Activated naive CD8-positive, alpha-beta T cell treated with anti-CD3 and anti-CD28 coated beads for 36 hours (primary cell): ENCODE measurements around the gene ANKRD31. TPM values are rescaled to one million over a fixed set of nuclear protein-coding genes. Genes with fewer than 3 reads are reported as not detected.
"Not testable (repeated sequence)": the region's sequence is repeated elsewhere in the genome, so short reads cannot be mapped to it uniquely, and the experiment has no call there.

Source experiments
- DNase-seq: peaks from one replicate; pipeline ENCODE4 v3.0.0; 2021
- H3K27ac Mint-ChIP-seq: one replicate; pipeline ENCODE4 v1.8.0; 2022; ENCODE audit warnings: mild to moderate bottlenecking, moderate library complexity, mixed read lengths
- H3K27me3 Mint-ChIP-seq: one replicate; pipeline ENCODE4 v1.8.0; 2022; ENCODE audit warnings: mild to moderate bottlenecking, mixed read lengths
- H3K36me3 Mint-ChIP-seq: one replicate; pipeline ENCODE4 v1.8.0; 2021; ENCODE audit warnings: mild to moderate bottlenecking, mixed read lengths
- H3K4me1 Mint-ChIP-seq: one replicate; pipeline ENCODE4 v1.8.0; 2021; ENCODE audit warnings: mixed read lengths
- H3K4me3 Mint-ChIP-seq: one replicate; pipeline ENCODE4 v1.8.0; 2022; ENCODE audit warnings: mild to moderate bottlenecking, moderate library complexity, mixed read lengths
- H3K9me3 Mint-ChIP-seq: one replicate; pipeline ENCODE4 v1.8.0; 2022; ENCODE audit warnings: mixed read lengths
- total RNA-seq, 2 experiments: library from RNA; stranded (reverse); gene quantifications; one replicate each; pipeline ENCODE4 v1.2.3, GENCODE V29; 2021

The ANKRD31 gene
- under 1 TPM; 0.76 to 0.99 TPM for total RNA-seq

- Mint-ChIP-seq H3K36me3 (peaks cover 1% of the 10 kb centered on the region), H3K27ac (peak within 1 kb of the TSS; percentile 100), H3K4me1 (peaks cover 15% of the 10 kb centered on the region), H3K9me3 (no peaks in the 10 kb centered on the region), H3K27me3 (no peaks in the 10 kb centered on the region), H3K4me3 (peak within 1 kb of the TSS; percentile 96)
- peak; percentile 91 for DNase-seq
These were observed at the start of gene ANKRD31 for GRCh38 chr5:75236322-75237316. ANKRD31 (minus strand) TSS chr5:75236878; CDS start chr5:75236686, 192 bp downstream.

GRCh38 chr5:75286211-75286773 is 49.6 kb upstream of the ANKRD31 start:
- peaks cover 2% of the 10 kb centered on the region for H3K4me1 Mint-ChIP-seq

GRCh38 chr5:75282581-75282980 is 45.9 kb upstream of the ANKRD31 start:
- DNase-seq, result no peak

More at GRCh38 chr5:75286211-75286773, 49.6 kb upstream of the ANKRD31 start:
- Mint-ChIP-seq H3K27ac (no peak overlapping the region), H3K36me3 (no peaks in the 10 kb centered on the region), H3K4me3 (no peak overlapping the region), H3K9me3 (peaks cover 8% of the 10 kb centered on the region), H3K27me3 (peaks cover 9% of the 10 kb centered on the region)
- no peak for DNase-seq

GRCh38 chr5:75281716-75282465 is 45.2 kb upstream of the ANKRD31 start:
- no peak overlapping the region for H3K4me3 Mint-ChIP-seq
- no peaks in the 10 kb centered on the region for H3K9me3 Mint-ChIP-seq
- no peak for DNase-seq
- no peak overlapping the region for H3K27ac Mint-ChIP-seq
- no peaks in the 10 kb centered on the region for H3K36me3 Mint-ChIP-seq
- no peaks in the 10 kb centered on the region for H3K27me3 Mint-ChIP-seq
- H3K4me1 Mint-ChIP-seq, result peaks cover 2% of the 10 kb centered on the region

More at GRCh38 chr5:75282581-75282980, 45.9 kb upstream of the ANKRD31 start:
- H3K36me3 Mint-ChIP-seq, result no peaks in the 10 kb centered on the region
- H3K27ac Mint-ChIP-seq, result no peak overlapping the region
- H3K27me3 Mint-ChIP-seq, result no peaks in the 10 kb centered on the region
- H3K9me3 Mint-ChIP-seq, result peaks cover 4% of the 10 kb centered on the region
- H3K4me3 Mint-ChIP-seq, result no peak overlapping the region
- H3K4me1 Mint-ChIP-seq, result peaks cover 2% of the 10 kb centered on the region

- H3K27ac Mint-ChIP-seq, result no peak overlapping the region
- no peaks in the 10 kb centered on the region for H3K36me3 Mint-ChIP-seq
These were observed 42.6 kb upstream of the ANKRD31 start for GRCh38 chr5:75279321-75279720.

GRCh38 chr5:75277463-75277862 is 40.8 kb upstream of the ANKRD31 start:
- Mint-ChIP-seq H3K36me3 (no peaks in the 10 kb centered on the region), H3K27me3 (no peaks in the 10 kb centered on the region), H3K4me1 (peaks cover 2% of the 10 kb centered on the region), H3K9me3 (no peaks in the 10 kb centered on the region), H3K27ac (no peak overlapping the region), H3K4me3 (no peak overlapping the region)
- DNase-seq, result no peak

More at GRCh38 chr5:75279321-75279720, 42.6 kb upstream of the ANKRD31 start:
- Mint-ChIP-seq H3K4me3 (no peak overlapping the region), H3K9me3 (no peaks in the 10 kb centered on the region), H3K4me1 (peaks cover 2% of the 10 kb centered on the region), H3K27me3 (no peaks in the 10 kb centered on the region)
- no peak for DNase-seq

GRCh38 chr5:75275756-75276155 is 39.1 kb upstream of the ANKRD31 start:
- Mint-ChIP-seq H3K4me1 (no peaks in the 10 kb centered on the region), H3K4me3 (no peak overlapping the region), H3K27me3 (no peaks in the 10 kb centered on the region), H3K27ac (no peak overlapping the region), H3K9me3 (no peaks in the 10 kb centered on the region), H3K36me3 (no peaks in the 10 kb centered on the region)
- DNase-seq, result no peak

GRCh38 chr5:75275147-75275546 is 38.5 kb upstream of the ANKRD31 start:
- Mint-ChIP-seq H3K27ac (no peak overlapping the region), H3K36me3 (no peaks in the 10 kb centered on the region), H3K4me3 (no peak overlapping the region)

GRCh38 chr5:75274486-75274885 is 37.8 kb upstream of the ANKRD31 start:
- no peaks in the 10 kb centered on the region for H3K9me3 Mint-ChIP-seq
- DNase-seq, result no peak
- H3K36me3 Mint-ChIP-seq, result no peaks in the 10 kb centered on the region
- H3K4me3 Mint-ChIP-seq, result no peak overlapping the region
- no peak overlapping the region for H3K27ac Mint-ChIP-seq
- no peaks in the 10 kb centered on the region for H3K4me1 Mint-ChIP-seq
- no peaks in the 10 kb centered on the region for H3K27me3 Mint-ChIP-seq

More at GRCh38 chr5:75275147-75275546, 38.5 kb upstream of the ANKRD31 start:
- no peaks in the 10 kb centered on the region for H3K9me3 Mint-ChIP-seq
- DNase-seq, result no peak
- no peaks in the 10 kb centered on the region for H3K4me1 Mint-ChIP-seq
- no peaks in the 10 kb centered on the region for H3K27me3 Mint-ChIP-seq

GRCh38 chr5:75270605-75271004 is 33.9 kb upstream of the ANKRD31 start:
- not testable (repeated sequence) for H3K27ac Mint-ChIP-seq, H3K27me3 Mint-ChIP-seq, DNase-seq, H3K36me3 Mint-ChIP-seq, H3K4me3 Mint-ChIP-seq, H3K4me1 Mint-ChIP-seq, H3K9me3 Mint-ChIP-seq

GRCh38 chr5:75265731-75266130 is 29.1 kb upstream of the ANKRD31 start:
- H3K9me3 Mint-ChIP-seq, result peaks cover 2% of the 10 kb centered on the region
- H3K36me3 Mint-ChIP-seq, result no peaks in the 10 kb centered on the region
- no peaks in the 10 kb centered on the region for H3K27me3 Mint-ChIP-seq
- peaks cover 2% of the 10 kb centered on the region for H3K4me1 Mint-ChIP-seq
- DNase-seq, result no peak
- H3K27ac Mint-ChIP-seq, result no peak overlapping the region
- H3K4me3 Mint-ChIP-seq, result no peak overlapping the region

- Mint-ChIP-seq H3K27ac (no peak overlapping the region), H3K4me1 (peaks cover 2% of the 10 kb centered on the region), H3K9me3 (no peaks in the 10 kb centered on the region), H3K4me3 (no peak overlapping the region), H3K36me3 (no peaks in the 10 kb centered on the region), H3K27me3 (peaks cover 3% of the 10 kb centered on the region)
- no peak for DNase-seq
These were observed 25.6 kb upstream of the ANKRD31 start for GRCh38 chr5:75262271-75262670.

- Mint-ChIP-seq H3K4me1 (peaks cover 2% of the 10 kb centered on the region), H3K27ac (no peak overlapping the region), H3K4me3 (no peak overlapping the region), H3K36me3 (peaks cover 3% of the 10 kb centered on the region), H3K9me3 (peaks cover 10% of the 10 kb centered on the region), H3K27me3 (peaks cover 3% of the 10 kb centered on the region)
- no peak for DNase-seq
These were observed 24.0 kb upstream of the ANKRD31 start for GRCh38 chr5:75260708-75261107.

- not testable (repeated sequence) for H3K36me3 Mint-ChIP-seq, H3K27ac Mint-ChIP-seq, H3K9me3 Mint-ChIP-seq, H3K4me1 Mint-ChIP-seq, H3K4me3 Mint-ChIP-seq, H3K27me3 Mint-ChIP-seq, DNase-seq
These were observed 13.8 kb upstream of the ANKRD31 start for GRCh38 chr5:75250452-75250851.

GRCh38 chr5:75245023-75245422 is 8.3 kb upstream of the ANKRD31 start:
- H3K4me1 Mint-ChIP-seq, result no peaks in the 10 kb centered on the region
- no peak for DNase-seq
- no peaks in the 10 kb centered on the region for H3K27me3 Mint-ChIP-seq
- H3K27ac Mint-ChIP-seq, result no peak overlapping the region
- no peaks in the 10 kb centered on the region for H3K9me3 Mint-ChIP-seq
- no peaks in the 10 kb centered on the region for H3K36me3 Mint-ChIP-seq
- no peak overlapping the region for H3K4me3 Mint-ChIP-seq
